GM21526 (cell line): ENCODE data around the gene MRPL43.
A peak's percentile ranks its signal among the peaks of the same experiment; 100 is the strongest.

Experiments
- ATAC-seq: cut with Tn5 transposase; IDR thresholded peaks from one replicate; pipeline ENCODE4 v1.9.1; 2021; ENCODE audit warnings: moderate library complexity; ENCODE audit not compliant: unreplicated experiment, low FRiP score

MRPL43 gene

GRCh38 chr10:101020427-101021075, 33.3 kb upstream of the MRPL43 start:
- ATAC-seq = no peak

GRCh38 chr10:101019440-101019703, 32.1 kb upstream of the MRPL43 start:
- no peak for ATAC-seq

DNA sequence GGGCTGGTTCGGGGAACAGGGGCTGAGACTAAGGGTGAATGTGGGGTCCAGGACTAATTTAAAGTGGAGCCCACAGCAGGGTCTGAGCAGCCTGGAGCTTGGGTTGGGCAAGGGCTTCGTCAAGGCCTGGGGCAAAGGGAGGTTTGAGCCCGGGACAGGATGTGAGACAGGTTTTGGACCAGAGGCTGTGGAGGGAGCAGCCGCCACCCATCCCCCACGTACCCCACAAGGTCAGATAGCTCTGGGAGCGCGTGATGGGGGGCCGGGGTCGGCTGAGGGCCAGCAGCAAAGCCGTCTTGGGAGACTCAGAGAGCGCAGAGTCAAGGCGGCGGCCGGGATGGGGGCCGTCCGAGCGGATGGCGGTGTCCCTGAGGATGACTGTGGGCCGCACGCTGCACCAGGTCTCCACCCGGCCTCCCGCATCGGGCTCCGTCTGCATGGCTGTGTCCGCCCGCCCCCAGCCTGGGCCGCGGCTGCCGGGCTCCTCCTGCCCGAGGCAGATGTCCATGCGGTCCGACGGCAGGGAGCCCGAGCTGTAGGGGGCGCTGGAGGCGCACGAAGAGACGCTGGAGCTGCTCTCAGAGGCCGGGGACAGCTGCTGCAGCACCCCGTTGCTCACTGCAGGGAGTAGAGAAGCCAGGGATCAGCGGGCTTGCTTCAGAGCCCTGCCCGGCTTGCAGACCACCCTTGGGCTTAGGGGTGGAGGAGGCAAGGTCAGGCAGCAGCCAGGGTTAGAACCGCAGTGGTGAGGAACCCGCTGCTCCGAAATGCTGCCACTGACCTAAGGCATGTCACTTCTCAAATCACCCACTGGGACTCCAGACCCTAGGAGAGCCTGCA, 31.5 kb upstream of the MRPL43 start:
- no peak for ATAC-seq

- ATAC-seq = no peak
Measured at GRCh38 chr10:101018118-101018599, 30.9 kb upstream of the MRPL43 start.

- no peak for ATAC-seq
Measured at GRCh38 chr10:101016814-101017213, 29.5 kb upstream of the MRPL43 start.

DNA sequence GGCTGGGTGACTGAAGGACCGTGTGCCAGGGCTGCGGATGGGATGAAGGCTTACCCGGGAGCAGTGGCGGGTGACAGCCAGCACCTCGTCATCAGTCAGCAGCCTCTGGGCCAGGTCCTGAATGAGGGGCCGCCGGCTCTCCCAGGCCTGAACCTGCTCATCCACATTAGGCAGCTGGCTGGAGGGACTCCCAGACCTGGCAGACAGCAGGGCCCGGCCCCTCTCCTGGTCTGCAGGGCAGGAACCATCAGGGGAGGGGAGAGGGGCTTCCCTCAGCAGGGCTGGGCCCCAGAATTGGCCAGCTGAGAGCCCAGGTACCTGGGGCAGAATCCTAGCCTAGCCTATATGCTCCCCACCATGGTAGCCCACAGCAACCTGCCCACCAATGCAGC, 28.3 kb upstream of the MRPL43 start:
- no peak for ATAC-seq

- no peak for ATAC-seq
Measured at GRCh38 chr10:101014966-101015581, 27.8 kb upstream of the MRPL43 start.

- ATAC-seq = no peak
Measured at GRCh38 chr10:101014230-101014884, 27.1 kb upstream of the MRPL43 start.

- no peak for ATAC-seq
Measured at GRCh38 chr10:101013365-101013825, 26.1 kb upstream of the MRPL43 start.

DNA sequence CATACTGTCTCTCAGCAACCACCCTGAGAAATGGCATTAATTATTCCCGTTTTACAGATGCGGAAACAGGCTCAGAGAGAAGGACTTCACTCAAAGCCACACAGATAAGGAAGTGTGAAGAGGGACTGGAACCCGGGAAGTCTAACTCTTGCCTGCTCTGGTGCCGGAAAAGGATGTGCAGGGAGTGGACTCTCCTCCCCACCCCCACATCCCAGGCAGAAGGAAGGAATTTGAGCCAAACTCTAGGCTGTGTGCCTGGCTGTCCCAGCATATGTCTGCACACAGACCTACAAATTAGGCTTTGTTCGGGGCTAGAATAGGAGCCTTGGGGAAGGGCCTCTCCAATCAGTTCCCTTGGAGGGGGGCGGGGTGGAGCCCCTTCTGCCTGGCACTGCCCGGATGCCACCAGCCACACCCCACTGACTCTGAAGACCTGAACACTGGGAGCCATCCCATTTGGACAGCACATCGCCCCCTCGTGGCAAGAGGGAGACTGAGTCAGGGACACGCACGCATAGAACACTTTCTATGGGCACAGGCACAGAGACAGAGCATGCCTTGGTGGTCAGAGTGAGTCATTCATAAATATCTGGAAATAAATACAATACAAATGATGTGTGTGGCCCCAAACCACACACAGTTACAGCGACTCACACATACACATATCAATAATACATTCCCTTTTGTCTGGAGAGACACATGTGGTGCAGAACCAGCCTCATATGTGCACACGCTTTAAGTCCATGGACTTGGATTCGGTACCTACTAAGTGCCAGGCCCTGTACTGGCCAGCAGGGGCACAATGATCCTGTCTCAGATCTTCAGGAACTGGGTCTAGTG, 25.4 kb upstream of the MRPL43 start:
- peak; percentile 62 for ATAC-seq

DNA sequence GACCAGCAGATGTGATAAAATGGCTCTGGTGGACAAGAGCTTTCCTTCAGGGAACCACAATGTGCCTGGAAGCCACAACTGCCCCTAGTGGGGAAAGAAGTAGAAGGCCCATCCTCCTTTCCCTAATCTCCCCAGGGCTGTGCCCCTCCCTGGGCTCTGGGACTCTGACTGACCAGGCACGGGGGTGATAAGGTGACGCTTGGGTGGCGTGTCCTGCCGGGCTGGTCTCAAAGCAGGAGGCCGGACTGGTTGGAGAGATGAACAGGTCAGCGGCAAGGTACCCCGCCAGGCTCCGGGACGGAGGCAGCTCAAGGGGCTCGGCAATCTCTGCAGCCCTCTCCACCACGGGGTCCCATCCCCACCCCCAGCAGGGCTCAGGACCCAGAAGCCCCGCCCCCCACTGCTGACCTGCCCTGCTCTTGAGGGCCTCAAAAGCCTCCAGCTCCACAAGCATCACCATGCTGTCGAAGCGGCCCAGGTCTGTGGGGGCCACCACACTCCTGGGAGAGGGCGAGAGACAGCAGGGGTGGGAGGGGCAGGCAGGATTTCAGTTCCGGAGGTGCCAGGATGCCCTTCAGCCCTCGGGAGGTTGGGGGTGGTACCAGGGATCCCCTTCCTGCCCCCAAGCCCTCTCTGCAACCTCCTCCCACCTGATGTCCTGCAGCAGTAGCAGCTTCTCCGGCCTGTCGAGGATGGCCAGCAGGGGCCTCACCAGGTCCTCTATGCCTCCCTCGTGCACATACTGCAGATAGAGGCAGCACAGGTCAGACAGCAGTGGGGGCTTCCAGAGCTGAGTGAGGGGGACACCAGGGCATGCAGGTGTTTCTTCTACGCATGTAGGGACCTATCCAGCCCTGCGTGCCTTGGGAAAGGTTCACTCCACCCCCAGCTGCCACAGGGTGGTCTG, 24.5 kb upstream of the MRPL43 start:
- no peak for ATAC-seq

DNA sequence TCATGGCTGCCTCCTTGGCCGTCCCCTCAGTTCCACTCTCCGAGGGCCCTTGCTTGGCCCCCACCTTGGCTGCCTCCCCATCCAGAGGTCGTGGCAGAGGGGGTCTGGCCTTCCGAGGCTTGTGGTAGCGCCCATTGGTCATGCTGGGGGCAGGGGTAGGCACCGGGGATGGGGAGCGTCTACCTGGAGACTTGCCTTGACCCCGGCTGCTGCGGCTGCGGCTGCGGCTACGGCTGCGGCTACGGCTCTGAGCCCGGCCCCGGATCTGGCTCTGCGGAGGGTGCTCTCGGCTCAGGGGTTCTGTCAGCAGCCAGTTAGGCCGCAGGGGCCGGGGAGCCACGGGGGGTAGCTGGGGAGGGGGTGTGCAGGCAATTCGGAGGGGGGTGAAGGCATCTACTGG, 23.0 kb upstream of the MRPL43 start:
- ATAC-seq = no peak

GRCh38 chr10:101008823-101009423, 21.6 kb upstream of the MRPL43 start:
- ATAC-seq = no peak

- ATAC-seq = no peak
Measured at GRCh38 chr10:101007915-101008822, 20.9 kb upstream of the MRPL43 start.

GRCh38 chr10:101007099-101007711, 19.9 kb upstream of the MRPL43 start:
- ATAC-seq = no peak

DNA sequence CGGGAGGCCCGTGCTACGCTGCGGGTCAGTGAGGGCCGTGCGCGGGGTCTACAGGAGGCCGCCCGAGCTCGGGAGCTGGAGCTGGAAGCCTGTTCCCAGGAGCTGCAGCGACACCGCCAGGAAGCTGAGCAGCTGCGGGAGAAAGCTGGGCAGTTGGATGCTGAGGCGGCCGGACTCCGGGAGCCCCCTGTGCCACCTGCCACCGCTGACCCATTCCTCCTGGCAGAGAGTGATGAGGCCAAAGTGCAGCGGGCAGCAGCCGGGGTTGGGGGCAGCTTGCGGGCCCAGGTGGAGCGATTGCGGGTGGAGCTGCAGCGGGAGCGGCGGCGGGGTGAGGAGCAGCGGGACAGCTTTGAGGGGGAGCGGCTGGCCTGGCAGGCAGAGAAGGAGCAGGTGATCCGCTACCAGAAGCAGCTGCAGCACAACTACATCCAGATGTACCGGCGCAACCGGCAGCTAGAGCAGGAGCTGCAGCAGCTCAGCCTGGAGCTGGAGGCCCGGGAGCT, 19.3 kb upstream of the MRPL43 start:
- ATAC-seq = no peak

DNA sequence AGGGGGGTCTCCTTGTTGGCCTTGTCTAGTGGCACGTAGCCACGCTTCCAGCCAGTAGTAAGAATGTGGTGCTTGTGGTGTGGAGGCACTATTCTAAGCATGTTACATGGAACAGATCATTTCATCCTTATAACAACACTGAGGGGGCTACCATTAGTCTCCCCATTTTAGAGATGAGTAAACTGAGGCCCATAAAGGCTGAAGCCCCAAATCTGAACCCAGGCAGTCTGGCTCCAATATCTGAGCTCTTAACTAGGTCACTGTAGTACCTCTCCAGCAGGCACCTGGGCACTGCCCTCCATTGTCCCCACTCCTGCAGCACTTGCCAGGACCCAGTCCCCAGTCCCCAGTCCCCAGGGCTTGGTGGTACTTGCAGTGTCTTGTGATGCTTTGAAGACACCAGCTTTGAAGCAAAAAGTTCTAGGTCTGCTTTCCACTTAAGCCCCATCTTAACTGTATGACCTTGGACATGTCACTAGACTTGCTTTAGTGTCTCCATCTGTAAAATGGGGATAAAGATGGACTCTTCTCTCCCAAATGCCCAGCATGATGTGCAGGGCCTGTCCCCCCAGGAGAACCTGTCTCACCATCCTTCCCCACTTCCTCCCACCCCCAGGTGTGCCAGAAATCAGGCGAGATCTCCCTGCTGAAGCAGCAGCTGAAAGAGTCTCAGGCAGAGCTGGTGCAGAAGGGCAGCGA, 18.7 kb upstream of the MRPL43 start:
- no peak for ATAC-seq
